WTC11 (cell line): ENCODE data around the gene PDZD2. TPM values are rescaled to one million over a fixed set of nuclear protein-coding genes. Genes with fewer than 3 reads are reported as not detected.

Experiments used
- ATAC-seq: fragments of 200-7000 bp; cut with Tn5 transposase; 2 replicates; pipeline ENCODE4 v1.10.0; 2021; ENCODE audit warnings: mild to moderate bottlenecking, moderate library complexity
- CTCF ChIA-PET: fragments of 300-600 bp; sonication (Branson Sonifier 250); formaldehyde crosslinking; loops from one replicate; lab custom pipeline; 2021; ENCODE audit warnings: antibody characterized with exemption; lab: Charles Lee
- POLR2A ChIA-PET: fragments of 350-600 bp; sonication (Branson Sonifier 250); formaldehyde crosslinking; loops from one replicate; lab custom pipeline; 2021; ENCODE audit warnings: antibody characterized with exemption; lab: Charles Lee
- DNase-seq: peaks from one replicate; pipeline ENCODE4 v3.0.0; 2021; ENCODE audit warnings: low spot score
- H3K27ac Mint-ChIP-seq: 2 replicates; pipeline ENCODE4 v1.8.0; 2021; ENCODE audit warnings: mixed read lengths
- H3K27me3 Mint-ChIP-seq: 2 replicates; pipeline ENCODE4 v1.8.0; 2021; ENCODE audit warnings: low read depth, mild to moderate bottlenecking, moderate library complexity, mixed read lengths
- H3K36me3 Mint-ChIP-seq: 2 replicates; pipeline ENCODE4 v1.8.0; 2021; ENCODE audit warnings: mixed read lengths
- H3K4me1 Mint-ChIP-seq: 2 replicates; pipeline ENCODE4 v1.8.0; 2022; ENCODE audit warnings: mixed read lengths
- H3K4me3 Mint-ChIP-seq: 2 replicates; pipeline ENCODE4 v1.8.0; 2021; ENCODE audit warnings: mild to moderate bottlenecking, moderate library complexity, mixed read lengths
- H3K9me3 Mint-ChIP-seq: 2 replicates; pipeline ENCODE4 v1.8.0; 2021; ENCODE audit warnings: mixed read lengths
- CREB1 ChIP-seq: sonication (generic); formaldehyde crosslinking; IDR thresholded peaks from 2 replicates; pipeline ENCODE4 v1.8.0; 2023; ENCODE audit warnings: mild to moderate bottlenecking, missing genetic modification reagents
- ELF4 ChIP-seq: sonication (generic); formaldehyde crosslinking; IDR thresholded peaks from 2 replicates; pipeline ENCODE4 v1.8.1; 2022; ENCODE audit warnings: low read depth, mild to moderate bottlenecking, moderate library complexity, missing genetic modification reagents
- FOXJ3 ChIP-seq: sonication (generic); formaldehyde crosslinking; IDR thresholded peaks from 2 replicates; pipeline ENCODE4 v1.9.0; 2021; ENCODE audit warnings: missing genetic modification reagents, mild to moderate bottlenecking, borderline replicate concordance
- JUN ChIP-seq: sonication (generic); formaldehyde crosslinking; IDR thresholded peaks from 2 replicates; pipeline ENCODE4 v1.8.0; 2023; ENCODE audit warnings: mild to moderate bottlenecking, missing genetic modification reagents
- MYBL2 ChIP-seq: sonication (generic); formaldehyde crosslinking; IDR thresholded peaks from 2 replicates; pipeline ENCODE4 v1.8.1; 2023; ENCODE audit warnings: mild to moderate bottlenecking, moderate library complexity, missing genetic modification reagents
- NFYB ChIP-seq: sonication (generic); formaldehyde crosslinking; conservative IDR thresholded peaks from 2 replicates; pipeline ENCODE4 v1.8.0; 2022; ENCODE audit warnings: low read depth, missing genetic modification reagents
- NR1H2 ChIP-seq: sonication (generic); formaldehyde crosslinking; IDR thresholded peaks from 2 replicates; pipeline ENCODE4 v1.9.0; 2021; ENCODE audit warnings: mild to moderate bottlenecking, moderate library complexity, missing genetic modification reagents
- TEAD4 ChIP-seq: sonication (generic); formaldehyde crosslinking; IDR thresholded peaks from 2 replicates; pipeline ENCODE4 v1.8.0; 2022; ENCODE audit warnings: mild to moderate bottlenecking, missing genetic modification reagents
- ZNF138 ChIP-seq: sonication (generic); formaldehyde crosslinking; conservative IDR thresholded peaks from 2 replicates; pipeline ENCODE4 v1.8.1; 2022; ENCODE audit warnings: mild to moderate bottlenecking, moderate library complexity, missing genetic modification reagents
- ZNF232 ChIP-seq: sonication (generic); formaldehyde crosslinking; IDR thresholded peaks from 2 replicates; pipeline ENCODE4 v1.8.0; 2022; ENCODE audit warnings: mild to moderate bottlenecking, missing genetic modification reagents
- ZNF317 ChIP-seq: sonication (generic); formaldehyde crosslinking; IDR thresholded peaks from 2 replicates; pipeline ENCODE4 v1.8.1; 2023; ENCODE audit warnings: low read depth, mild to moderate bottlenecking, moderate library complexity, missing genetic modification reagents, borderline replicate concordance
- total RNA-seq: library from RNA; stranded (reverse); gene quantifications from 3 replicates; pipeline ENCODE4 v1.2.3, GENCODE V29; 2021
- TF ChIP-seq, protein P1 (sequence below): sonication (generic); formaldehyde crosslinking; IDR thresholded peaks from 2 replicates; pipeline ENCODE4 v1.8.0; 2023; ENCODE audit warnings: mild to moderate bottlenecking, missing genetic modification reagents
- TF ChIP-seq, protein P2 (sequence below): sonication (generic); formaldehyde crosslinking; IDR thresholded peaks from 2 replicates; pipeline ENCODE4 v1.8.1; 2023; ENCODE audit warnings: mild to moderate bottlenecking, moderate library complexity, missing genetic modification reagents
- TF ChIP-seq, protein P3 (sequence below): sonication (generic); formaldehyde crosslinking; IDR thresholded peaks from 2 replicates; pipeline ENCODE4 v1.8.1; 2022; ENCODE audit warnings: missing genetic modification reagents, borderline replicate concordance
- TF ChIP-seq, protein P4 (sequence below): sonication (generic); formaldehyde crosslinking; IDR thresholded peaks from 2 replicates; pipeline ENCODE4 v1.8.0; 2022; ENCODE audit warnings: missing genetic modification reagents
- TF ChIP-seq, protein P5 (sequence below): sonication (generic); formaldehyde crosslinking; IDR thresholded peaks from 2 replicates; pipeline ENCODE4 v1.8.1; 2022; ENCODE audit warnings: low read depth, missing genetic modification reagents, borderline replicate concordance
- TF ChIP-seq, protein P6 (sequence below): fragments of 250-450 bp; sonication (Bioruptor Pico); IDR thresholded peaks from 2 replicates; pipeline ENCODE4 v1.9.0; 2021; ENCODE audit warnings: mild to moderate bottlenecking
- TF ChIP-seq, protein P7 (sequence below): sonication (generic); formaldehyde crosslinking; IDR thresholded peaks from 2 replicates; pipeline ENCODE4 v1.8.1; 2022; ENCODE audit warnings: low read depth, mild to moderate bottlenecking, moderate library complexity, missing genetic modification reagents, borderline replicate concordance

Gene PDZD2
- total RNA-seq, 1 experiment from 2014 or later: 11.4 TPM

DNA sequence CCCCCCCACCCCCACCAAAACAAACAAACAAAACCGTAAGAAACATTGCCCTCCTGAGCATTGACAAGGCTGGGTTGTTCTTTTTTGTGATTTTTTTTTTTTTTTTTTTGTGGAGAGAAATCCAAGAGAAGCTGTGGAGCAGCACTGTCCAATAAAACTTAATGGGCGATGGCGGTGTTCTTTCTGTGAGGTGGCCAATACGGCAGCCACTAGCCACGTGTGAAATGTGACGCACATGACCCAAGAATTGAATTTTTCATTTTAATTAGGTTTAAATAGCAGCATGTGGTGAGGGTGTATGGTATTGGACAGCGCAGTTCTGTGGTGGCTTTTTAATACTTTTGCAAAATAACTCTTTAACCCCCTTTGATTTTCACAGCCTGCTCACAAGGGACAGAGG is 251.1 kb downstream of the PDZD2 start (continued):
- TF ChIP-seq, protein P1, sequence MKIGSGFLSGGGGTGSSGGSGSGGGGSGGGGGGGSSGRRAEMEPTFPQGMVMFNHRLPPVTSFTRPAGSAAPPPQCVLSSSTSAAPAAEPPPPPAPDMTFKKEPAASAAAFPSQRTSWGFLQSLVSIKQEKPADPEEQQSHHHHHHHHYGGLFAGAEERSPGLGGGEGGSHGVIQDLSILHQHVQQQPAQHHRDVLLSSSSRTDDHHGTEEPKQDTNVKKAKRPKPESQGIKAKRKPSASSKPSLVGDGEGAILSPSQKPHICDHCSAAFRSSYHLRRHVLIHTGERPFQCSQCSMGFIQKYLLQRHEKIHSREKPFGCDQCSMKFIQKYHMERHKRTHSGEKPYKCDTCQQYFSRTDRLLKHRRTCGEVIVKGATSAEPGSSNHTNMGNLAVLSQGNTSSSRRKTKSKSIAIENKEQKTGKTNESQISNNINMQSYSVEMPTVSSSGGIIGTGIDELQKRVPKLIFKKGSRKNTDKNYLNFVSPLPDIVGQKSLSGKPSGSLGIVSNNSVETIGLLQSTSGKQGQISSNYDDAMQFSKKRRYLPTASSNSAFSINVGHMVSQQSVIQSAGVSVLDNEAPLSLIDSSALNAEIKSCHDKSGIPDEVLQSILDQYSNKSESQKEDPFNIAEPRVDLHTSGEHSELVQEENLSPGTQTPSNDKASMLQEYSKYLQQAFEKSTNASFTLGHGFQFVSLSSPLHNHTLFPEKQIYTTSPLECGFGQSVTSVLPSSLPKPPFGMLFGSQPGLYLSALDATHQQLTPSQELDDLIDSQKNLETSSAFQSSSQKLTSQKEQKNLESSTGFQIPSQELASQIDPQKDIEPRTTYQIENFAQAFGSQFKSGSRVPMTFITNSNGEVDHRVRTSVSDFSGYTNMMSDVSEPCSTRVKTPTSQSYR (CRISPR knock-in tag): no peak

DNA sequence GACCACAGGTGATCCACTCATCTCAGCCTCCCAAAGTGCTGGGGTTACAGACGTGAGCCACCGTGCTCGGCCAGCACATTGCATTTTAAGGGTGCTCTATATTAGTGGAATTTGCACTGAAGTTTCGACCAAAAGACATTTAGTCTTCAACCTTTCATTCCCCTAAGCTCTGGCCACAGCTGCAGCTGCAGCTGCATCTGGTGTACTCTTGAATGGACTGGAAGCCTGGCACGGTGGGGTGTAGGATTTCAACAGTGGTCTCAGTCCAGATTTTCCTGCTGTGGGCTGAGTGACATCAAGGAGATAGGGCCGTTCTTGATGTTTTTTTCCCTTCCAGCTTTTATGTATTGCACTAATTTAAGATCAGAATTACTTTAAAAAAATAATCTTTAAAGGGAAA is 255.2 kb downstream of the PDZD2 start:
- Mint-ChIP-seq H3K36me3 (no peaks in the 10 kb centered on the region), H3K4me1 (peaks cover 30% of the 10 kb centered on the region), H3K4me3 (no peak overlapping the region), H3K9me3 (no peaks in the 10 kb centered on the region), H3K27me3 (no peaks in the 10 kb centered on the region), H3K27ac (no peak overlapping the region)
- ChIA-PET CTCF (no interaction called here), POLR2A (interaction anchor here (0.6 kb wide), 1 partner anchor 29 kb away, joined by 7 read pairs; no protein-coding TSS in a partner anchor)
- DNase-seq (no peak), ATAC-seq (no peak)
- TF ChIP-seq, protein P2, sequence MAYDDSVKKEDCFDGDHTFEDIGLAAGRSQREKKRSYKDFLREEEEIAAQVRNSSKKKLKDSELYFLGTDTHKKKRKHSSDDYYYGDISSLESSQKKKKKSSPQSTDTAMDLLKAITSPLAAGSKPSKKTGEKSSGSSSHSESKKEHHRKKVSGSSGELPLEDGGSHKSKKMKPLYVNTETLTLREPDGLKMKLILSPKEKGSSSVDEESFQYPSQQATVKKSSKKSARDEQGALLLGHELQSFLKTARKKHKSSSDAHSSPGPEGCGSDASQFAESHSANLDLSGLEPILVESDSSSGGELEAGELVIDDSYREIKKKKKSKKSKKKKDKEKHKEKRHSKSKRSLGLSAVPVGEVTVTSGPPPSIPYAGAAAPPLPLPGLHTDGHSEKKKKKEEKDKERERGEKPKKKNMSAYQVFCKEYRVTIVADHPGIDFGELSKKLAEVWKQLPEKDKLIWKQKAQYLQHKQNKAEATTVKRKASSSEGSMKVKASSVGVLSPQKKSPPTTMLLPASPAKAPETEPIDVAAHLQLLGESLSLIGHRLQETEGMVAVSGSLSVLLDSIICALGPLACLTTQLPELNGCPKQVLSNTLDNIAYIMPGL (CRISPR knock-in tag): no peak
- TF ChIP-seq JUN (CRISPR knock-in tag) (no peak), ZNF138 (CRISPR knock-in tag) (no peak), NFYB (CRISPR knock-in tag) (no peak), CREB1 (CRISPR knock-in tag) (no peak), ZNF317 (CRISPR knock-in tag) (no peak), MYBL2 (CRISPR knock-in tag) (no peak), TEAD4 (CRISPR knock-in tag) (no peak), NR1H2 (CRISPR knock-in tag) (no peak), ELF4 (CRISPR knock-in tag) (no peak), FOXJ3 (CRISPR knock-in tag) (no peak), ZNF232 (no peak)
- TF ChIP-seq, protein P3, sequence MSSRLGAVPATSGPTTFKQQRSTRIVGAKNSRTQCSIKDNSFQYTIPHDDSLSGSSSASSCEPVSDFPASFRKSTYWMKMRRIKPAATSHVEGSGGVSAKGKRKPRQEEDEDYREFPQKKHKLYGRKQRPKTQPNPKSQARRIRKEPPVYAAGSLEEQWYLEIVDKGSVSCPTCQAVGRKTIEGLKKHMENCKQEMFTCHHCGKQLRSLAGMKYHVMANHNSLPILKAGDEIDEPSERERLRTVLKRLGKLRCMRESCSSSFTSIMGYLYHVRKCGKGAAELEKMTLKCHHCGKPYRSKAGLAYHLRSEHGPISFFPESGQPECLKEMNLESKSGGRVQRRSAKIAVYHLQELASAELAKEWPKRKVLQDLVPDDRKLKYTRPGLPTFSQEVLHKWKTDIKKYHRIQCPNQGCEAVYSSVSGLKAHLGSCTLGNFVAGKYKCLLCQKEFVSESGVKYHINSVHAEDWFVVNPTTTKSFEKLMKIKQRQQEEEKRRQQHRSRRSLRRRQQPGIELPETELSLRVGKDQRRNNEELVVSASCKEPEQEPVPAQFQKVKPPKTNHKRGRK (CRISPR knock-in tag): no peak
- TF ChIP-seq, protein P4, sequence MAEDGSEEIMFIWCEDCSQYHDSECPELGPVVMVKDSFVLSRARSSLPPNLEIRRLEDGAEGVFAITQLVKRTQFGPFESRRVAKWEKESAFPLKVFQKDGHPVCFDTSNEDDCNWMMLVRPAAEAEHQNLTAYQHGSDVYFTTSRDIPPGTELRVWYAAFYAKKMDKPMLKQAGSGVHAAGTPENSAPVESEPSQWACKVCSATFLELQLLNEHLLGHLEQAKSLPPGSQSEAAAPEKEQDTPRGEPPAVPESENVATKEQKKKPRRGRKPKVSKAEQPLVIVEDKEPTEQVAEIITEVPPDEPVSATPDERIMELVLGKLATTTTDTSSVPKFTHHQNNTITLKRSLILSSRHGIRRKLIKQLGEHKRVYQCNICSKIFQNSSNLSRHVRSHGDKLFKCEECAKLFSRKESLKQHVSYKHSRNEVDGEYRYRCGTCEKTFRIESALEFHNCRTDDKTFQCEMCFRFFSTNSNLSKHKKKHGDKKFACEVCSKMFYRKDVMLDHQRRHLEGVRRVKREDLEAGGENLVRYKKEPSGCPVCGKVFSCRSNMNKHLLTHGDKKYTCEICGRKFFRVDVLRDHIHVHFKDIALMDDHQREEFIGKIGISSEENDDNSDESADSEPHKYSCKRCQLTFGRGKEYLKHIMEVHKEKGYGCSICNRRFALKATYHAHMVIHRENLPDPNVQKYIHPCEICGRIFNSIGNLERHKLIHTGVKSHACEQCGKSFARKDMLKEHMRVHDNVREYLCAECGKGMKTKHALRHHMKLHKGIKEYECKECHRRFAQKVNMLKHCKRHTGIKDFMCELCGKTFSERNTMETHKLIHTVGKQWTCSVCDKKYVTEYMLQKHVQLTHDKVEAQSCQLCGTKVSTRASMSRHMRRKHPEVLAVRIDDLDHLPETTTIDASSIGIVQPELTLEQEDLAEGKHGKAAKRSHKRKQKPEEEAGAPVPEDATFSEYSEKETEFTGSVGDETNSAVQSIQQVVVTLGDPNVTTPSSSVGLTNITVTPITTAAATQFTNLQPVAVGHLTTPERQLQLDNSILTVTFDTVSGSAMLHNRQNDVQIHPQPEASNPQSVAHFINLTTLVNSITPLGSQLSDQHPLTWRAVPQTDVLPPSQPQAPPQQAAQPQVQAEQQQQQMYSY (CRISPR knock-in tag): no peak
- TF ChIP-seq, protein P5, sequence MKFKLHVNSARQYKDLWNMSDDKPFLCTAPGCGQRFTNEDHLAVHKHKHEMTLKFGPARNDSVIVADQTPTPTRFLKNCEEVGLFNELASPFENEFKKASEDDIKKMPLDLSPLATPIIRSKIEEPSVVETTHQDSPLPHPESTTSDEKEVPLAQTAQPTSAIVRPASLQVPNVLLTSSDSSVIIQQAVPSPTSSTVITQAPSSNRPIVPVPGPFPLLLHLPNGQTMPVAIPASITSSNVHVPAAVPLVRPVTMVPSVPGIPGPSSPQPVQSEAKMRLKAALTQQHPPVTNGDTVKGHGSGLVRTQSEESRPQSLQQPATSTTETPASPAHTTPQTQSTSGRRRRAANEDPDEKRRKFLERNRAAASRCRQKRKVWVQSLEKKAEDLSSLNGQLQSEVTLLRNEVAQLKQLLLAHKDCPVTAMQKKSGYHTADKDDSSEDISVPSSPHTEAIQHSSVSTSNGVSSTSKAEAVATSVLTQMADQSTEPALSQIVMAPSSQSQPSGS: no peak
- TF ChIP-seq, protein P6, sequence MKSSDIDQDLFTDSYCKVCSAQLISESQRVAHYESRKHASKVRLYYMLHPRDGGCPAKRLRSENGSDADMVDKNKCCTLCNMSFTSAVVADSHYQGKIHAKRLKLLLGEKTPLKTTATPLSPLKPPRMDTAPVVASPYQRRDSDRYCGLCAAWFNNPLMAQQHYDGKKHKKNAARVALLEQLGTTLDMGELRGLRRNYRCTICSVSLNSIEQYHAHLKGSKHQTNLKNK (CRISPR knock-in tag): no peak
- TF ChIP-seq, protein P7, sequence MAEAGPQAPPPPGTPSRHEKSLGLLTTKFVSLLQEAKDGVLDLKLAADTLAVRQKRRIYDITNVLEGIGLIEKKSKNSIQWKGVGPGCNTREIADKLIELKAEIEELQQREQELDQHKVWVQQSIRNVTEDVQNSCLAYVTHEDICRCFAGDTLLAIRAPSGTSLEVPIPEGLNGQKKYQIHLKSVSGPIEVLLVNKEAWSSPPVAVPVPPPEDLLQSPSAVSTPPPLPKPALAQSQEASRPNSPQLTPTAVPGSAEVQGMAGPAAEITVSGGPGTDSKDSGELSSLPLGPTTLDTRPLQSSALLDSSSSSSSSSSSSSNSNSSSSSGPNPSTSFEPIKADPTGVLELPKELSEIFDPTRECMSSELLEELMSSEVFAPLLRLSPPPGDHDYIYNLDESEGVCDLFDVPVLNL: no peak
- TF ChIP-seq, protein P1 (CRISPR knock-in tag): no peak
